Renal cortical epithelial cell (primary cell): ENCODE data around the gene LAYN. TPM values are rescaled to one million over a fixed set of nuclear protein-coding genes. Genes with fewer than 3 reads are reported as not detected.

ENCODE experiments used
- DNase-seq: peaks from one replicate; pipeline ENCODE4 v3.0.0-alpha.2; 2011; ENCODE audit warnings: low read depth
- total RNA-seq: library from RNA; depleted of rRNA; stranded (reverse); fragments of >200 nt; gene quantifications from 2 replicates; pipeline ENCODE4 v1.2.3, GENCODE V29; 2014

The LAYN gene
- total RNA-seq, 1 donor from 2014 or later = 10.0 TPM

GRCh38 chr11:111561791-111562325 lies 21.3 kb downstream of the LAYN start:
- peak; percentile 94 for DNase-seq

DNA sequence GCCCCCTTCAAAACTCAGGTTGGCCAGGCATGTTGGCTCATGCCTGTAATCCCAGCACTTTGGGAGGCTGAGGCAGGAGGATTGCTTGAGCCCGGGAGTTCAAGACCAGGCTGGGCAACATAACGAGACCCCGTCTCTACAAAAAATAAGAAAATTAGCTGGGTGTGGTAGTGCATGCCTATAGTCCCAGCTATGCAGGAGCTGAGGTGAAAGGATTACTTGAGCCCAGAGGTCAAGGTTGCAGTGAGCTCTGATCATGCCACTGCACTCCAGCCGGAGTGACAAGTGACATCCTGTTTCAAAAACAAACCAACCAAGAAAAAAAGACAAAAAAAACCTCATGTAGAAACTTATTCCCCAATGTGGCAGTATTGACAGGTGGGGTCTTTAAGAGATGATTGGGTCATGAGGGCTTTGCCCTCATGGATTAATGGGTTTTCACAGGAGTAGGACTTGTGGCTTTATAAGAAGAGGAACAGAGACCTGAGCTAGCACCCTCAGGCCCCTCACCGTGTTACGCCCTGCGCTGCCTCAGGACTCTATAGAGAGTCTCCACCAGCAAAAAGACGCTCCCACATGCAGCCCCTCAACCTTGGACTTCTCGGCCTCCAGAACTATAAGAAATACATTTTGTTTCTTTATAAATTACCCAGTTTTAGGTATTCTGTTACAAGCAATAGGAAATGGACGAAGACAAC lies 22.3 kb downstream of the LAYN start:
- DNase-seq = no peak

GRCh38 chr11:111565114-111565720 lies 24.7 kb downstream of the LAYN start:
- DNase-seq = peak; percentile 68

DNA sequence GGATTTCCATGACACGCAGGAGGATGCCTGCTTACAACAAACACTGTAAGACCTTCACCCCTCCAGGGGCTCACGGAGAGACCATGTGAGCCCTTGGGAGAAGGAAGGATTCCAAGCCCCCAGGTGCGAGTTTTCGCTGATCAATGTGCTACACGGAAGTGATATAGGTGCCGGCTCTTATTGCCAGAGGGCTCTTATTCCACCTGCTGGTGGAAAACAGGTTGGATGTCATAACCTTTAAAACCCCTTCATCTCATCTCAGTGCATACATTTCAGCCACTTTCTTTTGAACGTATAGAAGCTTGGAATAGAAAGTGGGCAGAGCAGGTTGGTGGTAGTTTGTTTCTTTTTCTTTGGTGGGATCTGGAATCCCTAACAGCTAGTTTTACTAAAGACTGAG lies 25.8 kb downstream of the LAYN start:
- no peak for DNase-seq

GRCh38 chr11:111569476-111569875 lies 29.0 kb downstream of the LAYN start:
- DNase-seq = no peak

GRCh38 chr11:111570796-111571195 lies 30.3 kb downstream of the LAYN start:
- DNase-seq = no peak

- peak; percentile 79 for DNase-seq
Measured at GRCh38 chr11:111571829-111572501, 31.4 kb downstream of the LAYN start.

DNA sequence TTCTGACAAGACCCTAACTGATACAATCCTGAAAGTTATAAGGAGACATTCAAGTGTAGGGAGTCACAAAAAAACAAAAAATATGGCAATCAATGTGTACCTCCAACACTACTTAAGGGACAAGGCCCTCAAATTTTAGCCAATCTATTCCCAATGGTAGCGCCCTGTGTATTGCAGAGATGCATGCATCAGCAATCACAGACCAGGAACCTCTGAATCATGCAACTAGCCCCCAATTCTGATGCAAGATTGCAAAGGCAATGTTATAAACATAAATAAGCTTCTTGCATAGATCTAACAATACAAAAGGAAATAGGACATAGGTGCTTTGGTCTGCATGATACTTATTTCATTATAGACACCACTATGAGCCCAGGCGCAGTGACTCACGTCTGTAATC lies 32.1 kb downstream of the LAYN start:
- DNase-seq = no peak

DNA sequence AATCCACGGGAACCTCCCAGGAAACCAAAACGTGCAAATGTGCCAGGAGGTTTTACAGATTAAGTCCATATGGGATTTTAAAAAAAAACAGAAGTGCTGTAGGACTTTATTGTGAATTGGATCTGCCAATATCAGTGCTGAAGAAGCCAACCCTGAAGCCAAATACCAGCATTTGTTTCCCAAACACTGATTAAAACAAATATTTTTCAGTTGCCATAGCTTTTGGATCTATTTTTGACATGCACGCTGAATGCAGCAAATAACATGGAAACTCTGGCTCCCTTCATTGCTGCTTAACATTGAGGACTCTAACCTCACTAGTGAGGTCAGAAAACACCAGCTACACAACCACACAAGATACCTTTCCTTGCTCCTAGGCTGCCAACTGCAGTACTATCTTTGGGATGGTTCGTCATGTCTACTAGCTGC lies 33.3 kb downstream of the LAYN start:
- no peak for DNase-seq

DNA sequence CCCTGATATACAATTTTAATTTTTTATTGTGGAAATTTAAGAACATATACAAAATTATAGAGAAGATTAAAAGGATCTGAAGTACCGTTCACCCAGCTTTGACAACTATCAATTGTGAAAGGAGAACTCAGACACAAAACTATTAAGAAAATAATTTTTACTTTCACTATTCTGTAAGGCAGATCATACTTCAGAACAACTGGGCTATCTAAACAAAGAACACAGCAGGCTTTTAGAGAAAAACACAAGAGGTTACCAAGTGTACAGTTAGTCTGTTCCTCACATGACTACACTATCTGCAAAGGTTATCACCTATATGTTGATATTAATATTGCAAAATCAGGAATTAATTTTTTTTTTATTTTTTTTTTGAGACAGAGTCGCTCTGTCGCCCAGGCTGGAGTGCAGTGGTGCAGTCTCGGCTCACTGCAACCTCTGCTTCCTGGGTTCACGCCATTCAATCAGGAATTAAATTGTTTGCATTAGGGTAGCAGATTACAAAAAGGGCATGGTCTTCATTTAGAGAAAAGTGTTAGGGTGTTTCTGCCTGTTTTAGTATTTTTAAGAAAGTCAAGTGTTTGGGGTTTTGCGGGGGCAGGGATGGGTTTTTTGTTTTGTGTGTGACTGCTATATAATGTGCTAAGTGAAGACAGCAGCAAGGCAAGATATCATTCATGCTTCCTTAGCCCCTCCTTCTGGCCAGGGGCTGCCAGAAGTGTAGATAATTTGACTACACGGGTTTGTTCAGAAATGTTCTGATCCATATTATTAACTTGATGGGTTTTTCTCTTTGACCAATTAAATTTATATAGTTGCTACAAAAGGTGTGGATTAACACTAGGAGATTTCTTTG lies 34.1 kb downstream of the LAYN start:
- no peak for DNase-seq

GRCh38 chr11:111575740-111576139 lies 35.2 kb downstream of the LAYN start:
- no peak for DNase-seq

- DNase-seq = no peak
Measured at GRCh38 chr11:111577821-111578220, 37.3 kb downstream of the LAYN start.

- DNase-seq = no peak
Measured at GRCh38 chr11:111581341-111581740, 40.8 kb downstream of the LAYN start.

DNA sequence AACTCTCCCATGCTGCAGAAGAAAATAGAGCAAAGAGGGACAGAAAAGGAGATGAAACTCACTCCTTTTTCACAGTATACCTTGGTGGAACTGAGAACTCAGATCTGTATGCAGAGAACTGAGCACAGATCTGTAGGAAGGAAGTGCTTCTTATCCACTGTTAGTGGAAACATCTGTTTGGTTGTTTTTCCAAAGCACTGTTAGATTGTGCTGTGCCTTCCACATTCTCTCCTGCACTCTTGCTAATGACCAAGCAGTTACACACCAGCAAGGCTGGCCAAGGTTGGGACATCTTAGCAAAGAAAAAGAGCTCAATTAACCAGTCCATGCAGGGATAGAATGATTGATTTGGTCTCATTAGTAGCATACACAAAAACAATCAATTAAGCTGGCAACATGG lies 41.6 kb downstream of the LAYN start:
- no peak for DNase-seq

- DNase-seq = no peak
Measured at GRCh38 chr11:111582881-111583280, 42.4 kb downstream of the LAYN start.

- no peak for DNase-seq
Measured at GRCh38 chr11:111585371-111585770, 44.9 kb downstream of the LAYN start.

- peak; percentile 88 for DNase-seq
Measured at GRCh38 chr11:111586388-111586831, 45.9 kb downstream of the LAYN start.

- DNase-seq = no peak
Measured at GRCh38 chr11:111589114-111589513, 48.6 kb downstream of the LAYN start.

GRCh38 chr11:111589886-111590499 lies 49.5 kb downstream of the LAYN start:
- no peak for DNase-seq

- no peak for DNase-seq
Measured at GRCh38 chr11:111591187-111591960, 50.9 kb downstream of the LAYN start.

GRCh38 chr11:111592491-111592890 lies 52.0 kb downstream of the LAYN start:
- DNase-seq = no peak
